CD14-positive monocyte (primary cell): ENCODE measurements around the gene INPP4B. TPM values are rescaled to one million over a fixed set of nuclear protein-coding genes. Genes with fewer than 3 reads are reported as not detected.

ENCODE experiments used
- DNase-seq, 3 donors: peaks; one replicate each; pipeline ENCODE4 v3.0.0-alpha.2; 2011 to 2022
- H2AFZ ChIP-seq: 2 replicates; pipeline ENCODE4 v1.6.0; 2012; ENCODE audit warnings: mild to moderate bottlenecking, low read depth, low read length, inconsistent platforms; ENCODE audit not compliant: insufficient read depth, poor library complexity, severe bottlenecking
- H3K27ac ChIP-seq, 2 donors: 1 replicate in 1 of 2; 2 replicates in 1 of 2; pipeline ENCODE4 v1.5.1; 2012 to 2013; ENCODE audit warnings: low read length in 2 of 2, control low read depth in 1 of 2, inconsistent platforms in 1 of 2, low read depth in 1 of 2, mild to moderate bottlenecking in 1 of 2
- H3K27me3 ChIP-seq, 2 donors: one replicate each; pipeline versions ENCODE4 v1.6.0 to v1.6.1; 2011 to 2013; ENCODE audit warnings: low read length in 2 of 2; ENCODE audit not compliant: control insufficient read depth in 2 of 2, insufficient read depth in 2 of 2
- H3K36me3 ChIP-seq, 2 donors: replicated peaks in 1 of 2; 1 replicate in 1 of 2; 2 replicates in 1 of 2; pipeline versions ENCODE4 v1.5.1 to v1.6.1; 2012 to 2013; ENCODE audit warnings: low read length in 2 of 2, control low read depth in 1 of 2, inconsistent platforms in 1 of 2, mild to moderate bottlenecking in 1 of 2; ENCODE audit not compliant: insufficient read depth in 2 of 2, control insufficient read depth in 1 of 2
- H3K4me1 ChIP-seq, 2 donors: 1 replicate in 1 of 2; 2 replicates in 1 of 2; pipeline versions ENCODE4 v1.5.1 to v1.6.1; 2012 to 2013; ENCODE audit warnings: low read length in 2 of 2, control low read depth in 1 of 2, inconsistent platforms in 1 of 2, mild to moderate bottlenecking in 1 of 2, moderate library complexity in 1 of 2; ENCODE audit not compliant: insufficient read depth in 2 of 2, control insufficient read depth in 1 of 2
- H3K4me2 ChIP-seq: replicated peaks from 2 replicates; pipeline ENCODE3; 2012; ENCODE audit warnings: low read length, moderate library complexity, mild to moderate bottlenecking; ENCODE audit not compliant: poor library complexity, severe bottlenecking; ENCODE audit errors: extremely low read depth
- H3K4me3 ChIP-seq, 3 experiments: fragments of 200-600 bp in 1 of 3; sonication (generic) in 1 of 3; replicated peaks in 1 of 3; 1 replicate in 2 of 3; 2 replicates in 1 of 3; pipeline ENCODE4 v1.5.1; 2011 to 2013; ENCODE audit warnings: low read length in 3 of 3, mild to moderate bottlenecking in 3 of 3, control low read depth in 2 of 3, low read depth in 2 of 3, inconsistent platforms in 1 of 3, moderate library complexity in 1 of 3
- H3K79me2 ChIP-seq: 2 replicates; pipeline ENCODE4 v1.6.0; 2012; ENCODE audit warnings: mild to moderate bottlenecking, control low read depth, inconsistent platforms, low read length, moderate library complexity; ENCODE audit not compliant: insufficient read depth
- H3K9ac ChIP-seq: 2 replicates; pipeline ENCODE4 v1.6.0; 2017; ENCODE audit warnings: low read length, mild to moderate bottlenecking; ENCODE audit not compliant: insufficient read depth, poor library complexity, severe bottlenecking
- H3K9me3 ChIP-seq, 2 donors: replicated peaks in 1 of 2; 1 replicate in 1 of 2; 2 replicates in 1 of 2; pipeline versions ENCODE4 v1.5.1 to v1.6.1; 2012 to 2013; ENCODE audit warnings: low read length in 2 of 2, control low read depth in 1 of 2; ENCODE audit not compliant: control insufficient read depth in 1 of 2, insufficient read depth in 1 of 2
- H4K20me1 ChIP-seq: 2 replicates; pipeline ENCODE4 v1.6.0; 2012; ENCODE audit warnings: mild to moderate bottlenecking, low read length, control low read depth, moderate library complexity; ENCODE audit not compliant: insufficient read depth
- H3K27ac Mint-ChIP-seq, 7 donors: one replicate each; pipeline ENCODE4 v1.8.0; 2020; ENCODE audit warnings: mild to moderate bottlenecking in 7 of 7, mixed read lengths in 7 of 7, moderate library complexity in 6 of 7, inconsistent platforms in 2 of 7
- H3K27me3 Mint-ChIP-seq, 3 donors: one replicate each; pipeline ENCODE4 v1.8.0; 2021 to 2022; ENCODE audit warnings: low read depth in 3 of 3, mild to moderate bottlenecking in 3 of 3, mixed read lengths in 3 of 3, moderate library complexity in 3 of 3, inconsistent platforms in 1 of 3
- H3K36me3 Mint-ChIP-seq, 2 donors: one replicate each; pipeline ENCODE4 v1.8.0; 2020; ENCODE audit warnings: mixed read lengths in 2 of 2, inconsistent platforms in 1 of 2, mild to moderate bottlenecking in 1 of 2
- H3K4me1 Mint-ChIP-seq: one replicate; pipeline ENCODE4 v1.8.0; 2020; ENCODE audit warnings: mild to moderate bottlenecking, mixed read lengths
- H3K4me3 Mint-ChIP-seq, 2 donors: one replicate each; pipeline ENCODE4 v1.8.0; 2020; ENCODE audit warnings: mild to moderate bottlenecking in 2 of 2, mixed read lengths in 2 of 2, moderate library complexity in 1 of 2
- H3K9me3 Mint-ChIP-seq, 7 donors: one replicate each; pipeline ENCODE4 v1.8.0; 2020 to 2022; ENCODE audit warnings: mixed read lengths in 7 of 7, mild to moderate bottlenecking in 6 of 7, moderate library complexity in 6 of 7, inconsistent platforms in 2 of 7
- CTCF ChIP-seq: fragments of 200-600 bp; IDR thresholded peaks from one replicate; pipeline ENCODE4 v1.8.0; 2022; ENCODE audit warnings: antibody characterized with exemption, mild to moderate bottlenecking
- WGBS: methylation state at CpG from one replicate; pipeline ENCODE4 v1.1.5; 2013; ENCODE audit warnings: missing lambda C conversion rate; ENCODE audit not compliant: insufficient coverage; 5-methylcytosine and 5-hydroxymethylcytosine counted together
- intact Hi-C, 2 donors: fragments of 100-400 bp; cut with micrococcal nuclease; formaldehyde crosslinking; loops; one replicate each; pipeline versions ENCODE4 v1.15.0 to v1.15.1; 2023
- polyA plus RNA-seq, 3 donors: library from polyadenylated mRNA; depleted of rRNA in 1 of 3; unstranded in 2 of 3; stranded (reverse) in 1 of 3; fragments of 300-500 nt in 2 of 3; fragments of >200 nt in 1 of 3; fragmentation: Illumina TruSeq in 2 of 3; gene quantifications; 1 replicate in 2 of 3; 2 replicates in 1 of 3; pipeline ENCODE4 v1.2.3, GENCODE V29; 2012 to 2021

INPP4B gene
- polyA plus RNA-seq, 3 donors: 0.13 to 0.38 (median 0.22) TPM

DNA sequence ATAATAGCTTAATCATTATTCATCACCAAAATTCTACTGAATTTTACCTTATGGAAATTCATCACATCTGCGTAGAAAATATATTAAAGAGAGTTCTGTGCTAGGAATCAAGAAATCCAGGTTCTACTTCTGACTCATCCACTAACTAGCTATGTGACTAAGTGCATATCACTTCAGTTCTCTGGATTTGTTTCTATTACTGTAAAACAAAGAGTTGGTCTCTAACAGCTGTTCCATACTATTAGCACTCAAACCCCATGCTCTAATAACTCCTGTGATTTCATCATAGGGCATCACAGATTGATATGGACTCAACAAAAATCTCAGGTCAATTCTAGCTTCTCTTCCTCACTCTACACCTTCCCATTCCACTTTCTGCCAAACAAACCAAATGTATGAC is 572.0 kb downstream of the INPP4B start:
- Histone ChIP-seq H3K36me3 (no peaks in the 10 kb centered on the region), H3K27me3 (no peaks in the 10 kb centered on the region), H3K4me3 (no peak overlapping the region), H2AFZ (no peak overlapping the region), H3K4me2 (no peak overlapping the region), H3K9ac (no peak overlapping the region), H3K27ac (no peak overlapping the region), H3K79me2 (no peaks in the 10 kb centered on the region), H4K20me1 (no peaks in the 10 kb centered on the region), H3K9me3 (no peaks in the 10 kb centered on the region), H3K4me1 (no peaks in the 10 kb centered on the region)
- H3K36me3 Mint-ChIP-seq: no peaks in the 10 kb centered on the region
- intact Hi-C loops: no loop called here
- no peak for DNase-seq
- H3K9me3 Mint-ChIP-seq: peaks cover 0 to 2% (median 0%) of the 10 kb centered on the region in 7 donors
- peaks cover 0 to 3% (median 2%) of the 10 kb centered on the region in 3 donors for H3K27me3 Mint-ChIP-seq
- no peak overlapping the region for H3K27ac Mint-ChIP-seq
- WGBS: no CpG with 5 or more reads among the region's 1 CpG
- H3K4me1 Mint-ChIP-seq: no peaks in the 10 kb centered on the region
- TF ChIP-seq CTCF: no peak
- H3K4me3 Mint-ChIP-seq: no peak overlapping the region

DNA sequence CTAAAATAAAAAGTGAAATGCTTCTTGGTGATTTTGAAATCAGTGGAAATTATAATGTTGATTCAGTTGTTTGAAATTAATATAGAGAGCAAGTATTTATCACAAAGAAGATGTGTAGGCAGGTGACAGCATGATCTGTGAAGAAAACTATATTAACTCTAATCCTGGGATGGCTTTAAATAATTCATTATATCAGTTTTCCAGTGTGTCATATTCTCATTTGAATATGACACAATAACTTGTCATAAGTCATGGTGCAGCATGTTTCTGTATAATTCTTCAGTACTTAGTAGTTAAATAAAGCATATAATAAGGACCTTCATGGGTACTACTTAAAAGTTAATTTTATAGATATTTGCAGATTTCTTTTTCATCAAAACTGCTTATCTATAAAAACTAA is 573.6 kb downstream of the INPP4B start:
- Mint-ChIP-seq H3K9me3 (peaks cover 0 to 2% (median 0%) of the 10 kb centered on the region in 7 donors), H3K36me3 (no peaks in the 10 kb centered on the region), H3K27me3 (peaks cover 0 to 3% (median 2%) of the 10 kb centered on the region in 3 donors), H3K27ac (no peak overlapping the region), H3K4me3 (no peak overlapping the region), H3K4me1 (no peaks in the 10 kb centered on the region)
- Histone ChIP-seq H3K27ac (no peak overlapping the region), H4K20me1 (no peaks in the 10 kb centered on the region), H3K79me2 (no peaks in the 10 kb centered on the region), H3K4me1 (no peaks in the 10 kb centered on the region), H3K36me3 (no peaks in the 10 kb centered on the region), H3K4me3 (no peak overlapping the region), H2AFZ (no peak overlapping the region), H3K27me3 (no peaks in the 10 kb centered on the region), H3K9ac (no peak overlapping the region), H3K9me3 (no peaks in the 10 kb centered on the region), H3K4me2 (no peak overlapping the region)
- intact Hi-C loops: no loop called here
- TF ChIP-seq CTCF: no peak
- DNase-seq: no peak
